Stimulated activated naive CD4-positive, alpha-beta T cell treated with Interleukin-2 at 50 U/mL for 16 hours (primary cell): ENCODE results near the gene HK1.
A peak's percentile ranks its signal among the peaks of the same experiment; 100 is the strongest.

Experiments
- DNase-seq: peaks from one replicate; lab custom pipeline; 2025; lab: John Stamatoyannopoulos, UW

Gene HK1

GRCh38 chr10:69404786-69405185 is 126.5 kb downstream of the HK1 start:
- DNase-seq, result no peak

DNA sequence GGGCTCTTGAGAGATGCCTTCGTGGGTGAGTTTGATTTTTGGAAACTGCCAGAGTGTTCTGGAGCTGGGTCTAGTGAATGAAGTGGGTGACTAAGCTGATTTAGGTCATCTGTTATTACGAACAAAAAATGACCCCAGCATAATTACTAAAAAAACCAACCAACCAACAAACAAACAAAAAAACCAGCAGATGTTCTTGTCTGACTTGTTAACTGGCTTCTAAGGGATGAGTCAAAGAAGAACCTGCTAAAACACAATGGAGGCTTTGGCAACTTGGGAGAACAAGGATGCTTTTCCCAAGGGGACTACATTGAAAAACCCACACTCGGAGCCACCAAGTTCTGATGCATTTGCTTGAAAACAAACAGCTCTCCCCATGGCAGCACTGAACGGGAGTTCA is 126.9 kb downstream of the HK1 start:
- DNase-seq, result no peak

GRCh38 chr10:69406302-69406811 is 128.1 kb downstream of the HK1 start:
- DNase-seq, result no peak

GRCh38 chr10:69406816-69407580 is 128.7 kb downstream of the HK1 start:
- DNase-seq, result no peak

GRCh38 chr10:69407621-69408301 is 129.5 kb downstream of the HK1 start:
- peak; percentile 15 for DNase-seq

GRCh38 chr10:69408318-69409175 is 130.3 kb downstream of the HK1 start:
- DNase-seq, result peak; percentile 89

- DNase-seq, result no peak
These were observed 130.8 kb downstream of the HK1 start for GRCh38 chr10:69409176-69409495.

DNA sequence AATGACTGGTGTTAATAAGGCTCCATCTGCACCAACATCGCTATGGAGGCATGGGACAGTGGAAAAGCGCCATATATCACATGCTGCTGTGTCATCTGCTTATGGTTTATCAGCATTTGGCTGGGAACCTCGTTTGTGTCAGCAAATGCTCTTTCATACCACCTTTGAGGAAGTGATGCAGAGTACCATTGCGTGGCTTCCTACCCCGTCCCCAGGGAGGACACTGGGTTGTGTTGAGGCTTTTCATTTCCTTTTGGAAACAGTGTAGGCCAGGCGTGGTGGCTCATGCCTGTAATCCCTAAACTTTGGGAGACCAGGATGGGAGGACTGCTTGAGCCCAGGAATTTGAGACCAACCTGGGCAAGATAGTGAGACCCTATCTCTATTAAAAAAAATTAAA is 131.7 kb downstream of the HK1 start:
- DNase-seq, result no peak

DNA sequence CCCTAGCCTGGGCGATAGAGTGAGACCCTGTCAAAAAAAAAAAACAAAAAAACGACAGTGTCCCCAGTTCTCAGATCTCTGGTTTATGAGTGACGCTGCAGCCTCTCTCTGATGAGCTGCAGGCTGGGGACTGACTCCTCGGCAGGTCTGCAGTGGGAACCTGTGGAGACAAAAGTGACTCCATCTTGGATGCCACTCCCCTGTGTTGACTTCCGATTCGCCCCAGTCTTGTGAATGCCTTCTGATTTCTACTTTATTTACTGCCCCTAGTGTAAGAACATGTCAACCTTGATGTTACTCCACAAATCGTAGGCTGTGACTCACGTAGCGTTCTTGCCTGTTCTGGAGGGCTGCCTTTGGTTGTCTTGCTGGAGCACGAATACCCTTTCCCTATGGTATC is 132.2 kb downstream of the HK1 start:
- no peak for DNase-seq

- DNase-seq, result no peak
These were observed 133.2 kb downstream of the HK1 start for GRCh38 chr10:69411476-69411875.

GRCh38 chr10:69412232-69412790 is 134.0 kb downstream of the HK1 start:
- no peak for DNase-seq

DNA sequence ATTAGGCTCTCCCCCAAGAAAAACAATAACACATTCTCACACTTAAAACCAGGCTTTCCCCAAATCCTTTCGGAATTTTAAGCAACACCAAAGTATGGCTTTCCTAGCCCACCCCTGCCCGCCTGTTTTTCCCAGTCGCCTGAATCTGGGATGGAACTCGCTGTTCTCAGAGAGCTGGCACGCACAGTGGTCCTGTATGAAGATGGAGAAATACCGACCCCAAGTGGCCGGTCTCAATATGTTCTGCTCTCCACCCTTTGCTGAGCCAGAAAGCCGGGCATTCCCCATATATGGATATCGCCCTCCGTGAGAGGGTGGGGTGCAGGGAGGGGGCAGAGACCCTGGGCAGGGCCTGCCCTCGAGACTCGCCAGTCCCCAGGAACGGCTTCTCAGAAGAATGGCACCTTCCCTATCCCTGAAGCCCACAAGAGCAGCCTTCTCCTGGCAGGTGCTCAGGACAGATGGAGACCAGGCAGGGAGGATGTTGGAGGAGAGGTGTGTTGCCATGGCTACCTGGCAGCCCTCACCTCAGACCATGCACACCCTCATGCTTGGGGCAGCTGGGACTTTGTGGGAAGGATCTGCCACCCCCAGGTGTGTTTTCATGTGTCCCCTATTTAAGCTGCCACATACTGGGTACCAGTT is 135.0 kb downstream of the HK1 start:
- no peak for DNase-seq

DNA sequence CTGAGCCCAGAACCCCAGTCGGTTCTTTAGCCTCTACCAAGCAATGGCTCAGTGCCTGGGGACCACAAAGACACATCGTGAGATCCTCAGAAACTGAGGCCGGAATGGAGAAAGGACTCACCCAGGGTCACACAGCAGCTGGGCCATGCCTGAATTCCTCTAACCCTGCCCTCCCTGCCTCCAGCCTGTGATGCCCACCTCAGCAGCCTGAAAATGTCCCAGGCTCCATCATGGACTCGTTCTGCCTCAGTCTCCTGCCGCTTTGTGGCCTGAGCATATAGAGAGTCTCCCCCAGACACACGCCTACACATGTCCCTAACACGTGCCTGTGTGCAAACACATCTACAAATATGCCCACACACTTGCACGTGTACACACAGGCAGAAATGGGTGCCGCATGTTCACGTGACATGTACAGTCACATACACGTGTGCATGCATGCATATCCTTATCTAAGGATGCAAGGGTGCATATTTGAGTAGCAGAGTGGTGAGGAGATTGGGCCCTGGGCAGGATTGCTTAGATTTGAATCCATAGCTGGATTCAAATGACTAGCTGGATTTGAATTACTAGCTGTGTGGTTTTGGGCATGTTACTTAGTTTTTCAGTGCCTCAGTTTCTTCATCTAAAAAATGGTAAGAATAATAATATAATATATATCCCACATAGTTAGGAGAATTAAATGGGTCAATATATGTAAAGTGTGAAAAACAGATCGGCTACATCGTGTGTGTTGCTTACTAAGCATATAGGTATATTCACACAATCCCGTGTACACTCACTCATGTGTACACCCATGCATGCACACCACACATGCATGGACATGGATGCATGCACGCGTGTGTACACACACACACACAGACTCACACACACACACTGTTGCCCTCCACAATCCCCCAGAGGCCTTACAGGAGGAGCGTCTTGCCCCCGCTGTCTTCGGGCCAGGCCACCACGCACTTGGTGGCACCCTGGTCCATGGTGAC is 136.0 kb downstream of the HK1 start:
- no peak for DNase-seq

GRCh38 chr10:69415049-69415448 is 136.8 kb downstream of the HK1 start:
- DNase-seq, result no peak

DNA sequence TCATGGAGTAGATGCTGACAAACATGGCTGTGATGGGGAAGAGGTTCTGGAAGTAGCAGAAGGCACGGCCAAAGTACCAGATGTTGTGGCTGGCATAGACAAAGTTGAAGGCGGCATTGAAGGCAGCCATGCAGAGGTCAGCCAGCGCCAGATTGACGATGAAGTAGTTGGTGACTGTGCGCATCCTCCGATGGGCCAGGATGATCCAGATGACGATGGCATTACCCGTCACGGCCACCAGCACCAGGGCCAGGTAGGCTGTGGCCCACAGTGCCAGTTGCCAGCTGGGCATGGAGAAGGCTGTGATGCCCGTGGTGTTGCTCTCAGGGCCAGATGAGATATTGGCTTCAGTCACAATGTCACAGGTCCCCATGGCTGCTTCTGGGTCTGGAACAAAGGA is 137.7 kb downstream of the HK1 start:
- DNase-seq, result no peak

DNA sequence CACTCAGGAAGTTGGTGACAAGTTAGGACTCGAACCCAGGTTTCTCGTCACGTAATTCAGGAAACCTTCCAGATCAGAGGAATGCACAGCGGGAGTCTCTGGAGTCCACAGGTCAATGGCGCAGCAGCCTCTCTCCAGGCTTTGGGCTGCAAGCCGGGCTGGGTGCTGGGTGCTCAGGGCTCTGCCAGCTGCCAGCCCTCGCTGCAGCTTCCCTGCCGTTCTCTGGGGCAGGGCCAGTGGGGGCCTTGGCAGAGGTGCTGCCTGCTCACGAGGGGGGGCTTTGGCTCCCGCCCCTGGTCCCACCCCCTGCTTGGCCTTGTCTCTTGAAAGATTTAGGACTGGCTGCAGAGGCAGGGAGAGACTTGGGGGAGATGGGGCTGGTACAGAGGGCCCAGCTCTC is 138.4 kb downstream of the HK1 start, which contains the start of gene TACR2:
Gene TACR2, minus strand, starts transcription at position 224 of the 400 bp plus-strand sequence. CDS start 595 bp downstream, outside the sequence.
- no peak for DNase-seq

GRCh38 chr10:69417542-69417941 is 139.2 kb downstream of the HK1 start:
- no peak for DNase-seq

DNA sequence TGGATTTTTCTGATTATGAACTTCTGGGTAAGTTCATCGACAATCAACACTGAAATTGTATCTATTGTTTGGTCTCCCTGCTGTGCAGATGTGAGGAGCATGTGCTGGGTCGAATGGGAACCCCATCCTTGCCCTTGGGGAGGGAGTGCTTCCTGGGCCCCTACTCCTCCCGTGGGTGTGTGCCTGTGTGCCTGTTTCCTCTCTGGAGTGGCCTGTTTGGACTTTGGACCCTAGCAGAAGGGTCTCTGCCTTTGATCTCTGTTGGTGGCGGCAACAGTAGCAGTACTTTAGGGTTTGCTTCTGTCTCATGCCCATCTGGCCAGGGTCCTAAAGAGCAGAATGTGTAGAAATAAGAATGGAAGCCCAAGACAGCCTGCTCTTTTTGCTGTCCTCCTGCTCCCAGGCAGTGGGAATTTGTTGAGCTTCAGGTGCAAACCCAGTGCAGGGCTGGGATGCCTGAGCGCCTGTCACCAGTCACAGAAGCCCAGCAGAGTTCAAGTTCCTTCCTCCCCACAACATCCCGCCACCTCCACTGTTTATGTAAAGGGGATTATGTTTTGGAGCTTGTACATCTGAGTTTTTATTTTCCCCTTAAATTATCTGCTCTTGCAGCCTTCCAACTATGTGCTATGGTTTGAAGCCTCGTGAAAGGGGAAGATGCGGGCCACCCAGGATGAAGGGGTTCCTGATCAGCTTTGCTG is 139.9 kb downstream of the HK1 start:
- DNase-seq, result no peak

GRCh38 chr10:69419096-69419743 is 140.9 kb downstream of the HK1 start:
- DNase-seq, result no peak
